Hepatocyte (in vitro differentiated cells): ENCODE measurements around the gene ZCCHC24.

ENCODE experiments used
- EZH2 ChIP-seq: fragments of 200-600 bp; sonication (generic); IDR thresholded peaks from 2 replicates; pipeline ENCODE4 v1.6.1; 2016; ENCODE audit warnings: antibody characterized with exemption, mild to moderate bottlenecking, borderline replicate concordance
- EZH2phosphoT487 ChIP-seq: fragments of 200-600 bp; sonication (generic); IDR thresholded peaks from one replicate; pipeline ENCODE4 v1.6.1; 2018; ENCODE audit warnings: antibody characterized with exemption, mild to moderate bottlenecking, low read depth, moderate library complexity; ENCODE audit not compliant: unreplicated experiment, severe bottlenecking
- TF ChIP-seq, protein P1 (sequence below): fragments of 200-600 bp; sonication (generic); IDR thresholded peaks from 2 replicates; pipeline ENCODE4 v1.5.1; 2016; ENCODE audit warnings: antibody characterized with exemption, mild to moderate bottlenecking; ENCODE audit not compliant: poor library complexity

DNA sequence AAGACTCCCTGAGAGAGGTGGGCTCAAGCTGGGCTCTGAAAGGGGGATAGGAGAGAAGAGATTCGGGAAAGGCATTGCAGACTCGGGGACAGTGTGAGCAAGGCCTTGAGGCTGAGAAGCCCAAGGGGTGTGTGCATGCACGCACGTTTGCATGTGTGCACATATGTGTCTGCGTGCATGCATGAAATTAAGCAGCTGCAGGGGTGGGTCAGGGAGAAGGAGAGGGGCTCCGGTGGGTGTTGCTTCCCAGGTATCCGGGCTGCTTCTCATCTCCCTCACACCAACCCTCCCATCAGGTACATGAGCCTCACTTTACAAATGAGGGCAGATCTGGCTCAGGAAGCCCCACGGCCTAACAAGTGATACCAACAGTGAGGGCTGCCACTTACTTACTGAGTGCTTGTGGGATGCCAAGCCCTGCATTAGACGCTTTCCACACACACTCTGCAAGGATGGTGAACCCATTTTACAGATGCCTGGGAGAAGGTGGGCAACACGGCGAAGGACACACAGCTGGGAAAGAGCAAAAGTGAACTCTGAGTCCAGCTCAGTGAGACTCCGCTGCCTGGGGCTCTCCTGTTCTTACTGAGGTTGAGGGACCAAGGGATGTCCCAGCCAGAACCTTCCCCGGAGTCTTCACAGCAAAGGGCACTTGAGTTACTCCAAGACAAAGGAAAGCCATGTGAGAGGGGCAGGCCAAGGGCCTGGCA is 26.4 kb downstream of the ZCCHC24 start:
- TF ChIP-seq, protein P1, sequence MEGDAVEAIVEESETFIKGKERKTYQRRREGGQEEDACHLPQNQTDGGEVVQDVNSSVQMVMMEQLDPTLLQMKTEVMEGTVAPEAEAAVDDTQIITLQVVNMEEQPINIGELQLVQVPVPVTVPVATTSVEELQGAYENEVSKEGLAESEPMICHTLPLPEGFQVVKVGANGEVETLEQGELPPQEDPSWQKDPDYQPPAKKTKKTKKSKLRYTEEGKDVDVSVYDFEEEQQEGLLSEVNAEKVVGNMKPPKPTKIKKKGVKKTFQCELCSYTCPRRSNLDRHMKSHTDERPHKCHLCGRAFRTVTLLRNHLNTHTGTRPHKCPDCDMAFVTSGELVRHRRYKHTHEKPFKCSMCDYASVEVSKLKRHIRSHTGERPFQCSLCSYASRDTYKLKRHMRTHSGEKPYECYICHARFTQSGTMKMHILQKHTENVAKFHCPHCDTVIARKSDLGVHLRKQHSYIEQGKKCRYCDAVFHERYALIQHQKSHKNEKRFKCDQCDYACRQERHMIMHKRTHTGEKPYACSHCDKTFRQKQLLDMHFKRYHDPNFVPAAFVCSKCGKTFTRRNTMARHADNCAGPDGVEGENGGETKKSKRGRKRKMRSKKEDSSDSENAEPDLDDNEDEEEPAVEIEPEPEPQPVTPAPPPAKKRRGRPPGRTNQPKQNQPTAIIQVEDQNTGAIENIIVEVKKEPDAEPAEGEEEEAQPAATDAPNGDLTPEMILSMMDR, result no peak
- TF ChIP-seq EZH2 (no peak), EZH2phosphoT487 (no peak)
